Measurements from ENCODE around the gene EIF3J.

Gene EIF3J

DNA sequence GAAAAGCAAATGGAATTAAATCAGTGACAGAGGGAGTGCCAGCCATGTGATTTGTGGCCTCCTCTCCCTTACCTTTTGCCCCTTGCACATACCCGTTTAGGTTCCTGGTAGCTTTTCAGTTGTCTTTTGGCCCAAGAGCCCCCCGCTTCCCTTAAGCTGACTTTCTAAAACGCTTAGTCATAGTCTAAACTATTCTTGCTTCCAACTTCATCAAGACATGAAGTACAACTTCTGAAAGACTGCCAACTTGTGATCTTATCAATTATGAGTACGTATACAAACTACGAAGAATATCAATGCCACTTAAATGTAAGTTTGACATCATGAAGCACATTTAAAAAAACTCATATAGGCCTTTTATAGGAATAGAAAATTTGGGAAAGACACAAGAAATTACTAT is 61.9 kb downstream of the EIF3J start:
- peak; percentile 36 for DNase-seq (ENCODE audit: low read depth)
- no peak overlapping the region for H3K4me3 ChIP-seq (ENCODE audit: control insufficient read depth, low read depth, low read length)
- TF ChIP-seq, protein P1, sequence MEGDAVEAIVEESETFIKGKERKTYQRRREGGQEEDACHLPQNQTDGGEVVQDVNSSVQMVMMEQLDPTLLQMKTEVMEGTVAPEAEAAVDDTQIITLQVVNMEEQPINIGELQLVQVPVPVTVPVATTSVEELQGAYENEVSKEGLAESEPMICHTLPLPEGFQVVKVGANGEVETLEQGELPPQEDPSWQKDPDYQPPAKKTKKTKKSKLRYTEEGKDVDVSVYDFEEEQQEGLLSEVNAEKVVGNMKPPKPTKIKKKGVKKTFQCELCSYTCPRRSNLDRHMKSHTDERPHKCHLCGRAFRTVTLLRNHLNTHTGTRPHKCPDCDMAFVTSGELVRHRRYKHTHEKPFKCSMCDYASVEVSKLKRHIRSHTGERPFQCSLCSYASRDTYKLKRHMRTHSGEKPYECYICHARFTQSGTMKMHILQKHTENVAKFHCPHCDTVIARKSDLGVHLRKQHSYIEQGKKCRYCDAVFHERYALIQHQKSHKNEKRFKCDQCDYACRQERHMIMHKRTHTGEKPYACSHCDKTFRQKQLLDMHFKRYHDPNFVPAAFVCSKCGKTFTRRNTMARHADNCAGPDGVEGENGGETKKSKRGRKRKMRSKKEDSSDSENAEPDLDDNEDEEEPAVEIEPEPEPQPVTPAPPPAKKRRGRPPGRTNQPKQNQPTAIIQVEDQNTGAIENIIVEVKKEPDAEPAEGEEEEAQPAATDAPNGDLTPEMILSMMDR (conservative IDR thresholded peaks at IDR 0.05; ENCODE audit: control insufficient read depth, insufficient read depth, low read depth, low read length), result no peak

DNA sequence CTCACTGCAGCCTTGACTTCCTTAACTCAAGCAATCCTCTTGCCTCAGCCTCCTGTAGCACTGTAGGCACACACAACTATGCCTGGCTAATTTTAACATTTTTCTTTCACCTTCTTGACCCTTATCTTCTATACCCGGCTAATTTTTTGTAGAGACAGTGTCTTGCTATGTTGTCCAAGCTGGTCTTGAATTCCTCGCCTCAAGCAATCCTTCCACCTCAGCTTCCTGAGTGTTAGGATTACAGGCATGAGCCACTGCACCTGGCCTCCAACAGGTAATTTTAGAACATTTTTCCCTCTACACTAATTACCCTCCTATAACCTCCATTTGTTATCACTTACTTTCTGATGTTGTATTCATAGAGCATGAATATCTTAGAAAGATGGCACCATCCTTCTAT is 66.2 kb downstream of the EIF3J start:
- TF ChIP-seq, protein P1 (conservative IDR thresholded peaks at IDR 0.05; ENCODE audit: control insufficient read depth, insufficient read depth, low read depth, low read length), result no peak
- no peak for DNase-seq (ENCODE audit: low read depth)
- no peak overlapping the region for H3K4me3 ChIP-seq (ENCODE audit: control insufficient read depth, low read depth, low read length)

DNA sequence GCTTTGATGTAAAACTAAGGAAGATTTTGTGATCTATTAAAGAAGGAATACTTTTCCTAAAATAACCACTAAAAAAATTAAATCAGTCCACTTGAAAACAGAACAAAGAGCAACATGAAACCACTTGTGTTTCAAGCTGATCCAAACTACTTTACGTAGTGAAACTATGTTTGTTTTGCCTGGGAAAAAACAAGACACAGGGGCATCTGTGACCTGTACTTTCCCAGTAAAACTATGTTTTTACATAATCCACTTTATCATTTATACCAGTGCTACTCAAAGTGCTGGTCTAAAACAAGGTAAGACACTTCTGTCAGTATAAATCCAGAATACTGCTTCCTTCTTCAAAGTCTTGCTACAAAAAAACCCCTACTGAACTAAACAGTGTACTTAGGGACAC is 69.8 kb downstream of the EIF3J start:
- no peak overlapping the region for H3K4me3 ChIP-seq (ENCODE audit: control insufficient read depth, low read depth, low read length)
- no peak for DNase-seq (ENCODE audit: low read depth)
- TF ChIP-seq, protein P1 (conservative IDR thresholded peaks at IDR 0.05; ENCODE audit: control insufficient read depth, insufficient read depth, low read depth, low read length), result no peak
